Activated CD4-positive, alpha-beta memory T cell treated with anti-CD3 and anti-CD28 coated beads, Interleukin-2, amount 10 ng/mL, durations not matched to agents 7 days and 5 days (primary cell): ENCODE data around the gene HLCS. TPM values are rescaled to one million over a fixed set of nuclear protein-coding genes. Genes with fewer than 3 reads are reported as not detected.

Experiments used
- CTCF ChIA-PET: fragments of 350-600 bp; sonication (Branson Sonifier 250); formaldehyde crosslinking; loops from one replicate; lab custom pipeline; 2021; ENCODE audit warnings: antibody characterized with exemption, inconsistent platforms; lab: Charles Lee
- POLR2A ChIA-PET: fragments of 350-600 bp; sonication (Branson Sonifier 250); formaldehyde crosslinking; loops from one replicate; lab custom pipeline; 2021; ENCODE audit warnings: antibody characterized with exemption; lab: Charles Lee
- DNase-seq: peaks from one replicate; pipeline ENCODE4 v3.0.0-alpha.2; 2020
- H3K27ac Mint-ChIP-seq: one replicate; pipeline ENCODE4 v1.8.0; 2021; ENCODE audit warnings: mild to moderate bottlenecking, mixed read lengths
- H3K27me3 Mint-ChIP-seq: one replicate; pipeline ENCODE4 v1.8.0; 2021; ENCODE audit warnings: mixed read lengths
- H3K36me3 Mint-ChIP-seq: one replicate; pipeline ENCODE4 v1.8.0; 2021; ENCODE audit warnings: low read depth, mixed read lengths
- H3K4me1 Mint-ChIP-seq: one replicate; pipeline ENCODE4 v1.8.0; 2021; ENCODE audit warnings: mixed read lengths
- H3K4me3 Mint-ChIP-seq: one replicate; pipeline ENCODE4 v1.8.0; 2021; ENCODE audit warnings: mild to moderate bottlenecking, mixed read lengths
- H3K9me3 Mint-ChIP-seq: one replicate; pipeline ENCODE4 v1.8.0; 2021; ENCODE audit warnings: mixed read lengths
- total RNA-seq, 2 experiments: library from RNA; stranded (reverse); gene quantifications; one replicate each; pipeline ENCODE4 v1.2.3, GENCODE V29; 2021

Gene HLCS
- total RNA-seq, 2 experiments from 2014 or later: 13.3 to 13.9 TPM

DNA sequence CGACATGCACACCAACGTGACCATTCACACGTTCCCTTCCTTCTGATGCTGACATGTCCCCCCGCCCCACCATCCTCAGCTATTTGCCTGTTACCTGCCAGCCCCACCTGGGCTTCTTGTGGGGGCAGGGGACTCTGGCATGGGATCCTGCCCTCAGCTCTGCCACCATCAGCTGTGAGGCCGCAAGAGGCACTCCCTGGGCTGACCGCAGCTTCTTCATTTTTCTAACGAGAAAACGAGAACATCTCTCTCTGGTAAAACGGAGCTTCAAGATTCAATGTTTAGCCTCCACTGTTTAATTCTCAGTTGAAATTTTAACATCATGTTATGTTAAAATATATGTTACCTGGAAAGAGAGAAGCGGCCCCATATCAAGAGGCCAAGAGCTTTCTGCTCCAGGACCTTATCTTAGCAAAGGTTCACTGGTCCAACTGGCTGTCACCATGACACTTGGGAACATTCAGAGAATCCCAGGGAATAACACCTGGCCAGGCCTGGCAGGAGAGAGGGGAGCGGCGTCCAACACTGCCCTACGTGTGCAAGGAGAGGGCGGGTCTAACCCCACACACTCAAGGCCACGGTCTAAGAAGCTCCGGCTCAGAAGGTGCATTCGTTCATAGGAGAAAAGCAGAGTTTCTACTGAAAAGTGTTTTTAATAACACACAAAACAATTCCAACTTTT lies 51.3 kb downstream of the HLCS start:
- no peak overlapping the region for H3K27ac Mint-ChIP-seq
- ChIA-PET CTCF (no interaction called here), POLR2A (no interaction called here)
- peaks cover 17% of the 10 kb centered on the region for H3K4me1 Mint-ChIP-seq
- peaks cover 3% of the 10 kb centered on the region for H3K36me3 Mint-ChIP-seq
- no peaks in the 10 kb centered on the region for H3K9me3 Mint-ChIP-seq
- no peak for DNase-seq
- no peaks in the 10 kb centered on the region for H3K27me3 Mint-ChIP-seq
- H3K4me3 Mint-ChIP-seq: no peak overlapping the region

DNA sequence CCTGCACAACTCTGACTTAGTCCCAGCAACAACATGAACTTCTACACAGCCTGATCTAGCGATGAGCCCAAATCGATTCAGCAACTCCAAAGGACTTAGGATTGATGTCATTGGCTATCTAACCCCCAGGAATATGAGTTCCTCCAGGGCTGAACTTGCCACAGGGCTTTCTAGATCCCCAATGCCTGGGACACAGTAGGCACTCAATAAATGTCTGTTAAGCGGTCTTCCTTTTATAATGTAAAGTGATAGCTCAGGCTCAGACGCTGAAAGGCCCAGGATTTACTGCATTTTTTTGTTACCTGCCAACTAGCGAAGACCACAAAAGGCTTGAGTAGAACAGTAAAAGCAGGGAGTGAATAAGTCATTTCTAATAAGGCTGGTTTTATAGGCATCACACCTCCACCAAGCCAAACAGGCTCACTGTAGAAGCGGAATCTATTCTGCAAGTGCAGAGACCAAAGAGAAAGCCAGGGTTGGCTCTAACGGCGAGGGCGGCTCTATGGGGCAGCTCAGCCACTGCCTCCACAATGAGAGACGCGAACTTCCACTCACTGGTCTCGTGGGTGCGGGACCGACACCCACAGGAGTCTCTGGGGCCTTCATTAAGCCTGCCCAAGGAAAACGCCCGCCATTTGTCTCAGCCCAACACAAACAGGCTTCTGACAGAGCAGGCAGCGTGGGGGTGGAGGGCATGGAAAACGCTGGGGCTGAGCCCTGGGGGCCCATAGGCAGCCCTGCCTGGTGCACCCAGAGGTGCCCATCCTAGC lies 52.0 kb downstream of the HLCS start:
- H3K4me1 Mint-ChIP-seq: peaks cover 24% of the 10 kb centered on the region
- H3K9me3 Mint-ChIP-seq: no peaks in the 10 kb centered on the region
- peaks cover 3% of the 10 kb centered on the region for H3K36me3 Mint-ChIP-seq
- no peak overlapping the region for H3K4me3 Mint-ChIP-seq
- ChIA-PET POLR2A (no interaction called here), CTCF (interaction anchor here (0.9 kb wide), 1 partner anchor 13 kb away, joined by 3 read pairs; no protein-coding TSS in a partner anchor)
- no peaks in the 10 kb centered on the region for H3K27me3 Mint-ChIP-seq
- no peak overlapping the region for H3K27ac Mint-ChIP-seq
- no peak for DNase-seq

DNA sequence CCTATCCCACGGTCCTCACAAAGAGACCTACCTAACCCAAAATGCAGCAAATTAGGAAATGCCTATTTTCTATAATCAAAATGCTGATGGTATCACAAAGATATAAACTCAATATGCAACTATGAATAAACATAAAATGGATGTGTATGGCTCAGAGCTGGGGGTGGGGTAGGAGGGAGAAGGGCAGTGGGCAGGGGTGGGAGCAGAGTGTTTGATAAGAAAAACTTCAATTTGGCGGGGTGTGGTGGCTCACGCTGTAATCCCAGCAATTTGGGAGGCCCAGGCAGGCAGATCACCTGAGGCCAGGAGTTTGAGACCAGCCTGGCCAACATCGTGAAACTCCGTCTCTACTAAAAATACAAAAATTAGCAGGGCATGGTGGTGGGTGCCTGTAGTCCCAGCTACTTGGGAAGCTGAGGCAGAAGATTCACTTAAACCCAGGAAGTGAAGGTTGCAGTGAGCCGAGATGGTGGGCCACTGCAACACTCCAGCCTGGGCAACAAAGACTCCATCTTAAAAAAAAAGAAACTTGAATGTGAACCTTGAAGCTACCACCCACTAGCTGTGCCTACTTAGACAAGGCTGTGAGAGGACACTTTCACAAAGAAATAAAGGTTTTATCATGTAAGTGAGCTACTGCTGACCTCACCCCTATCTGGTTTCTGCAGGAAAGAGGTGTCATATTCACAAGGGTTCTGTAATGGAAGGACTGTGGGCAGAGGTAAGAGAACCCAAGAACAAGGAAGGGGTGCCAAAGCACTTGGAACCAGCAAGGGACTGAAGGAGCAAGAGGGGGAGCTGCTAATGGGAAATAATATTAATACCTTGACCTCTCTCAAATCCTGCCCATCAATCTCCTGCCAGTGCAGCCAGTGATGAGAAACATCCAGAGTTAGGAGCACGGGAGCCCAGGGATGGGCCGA lies 53.0 kb downstream of the HLCS start:
- peaks cover 30% of the 10 kb centered on the region for H3K4me1 Mint-ChIP-seq
- CTCF ChIA-PET: interaction anchor here (0.9 to 1.2 kb wide), 2 partner anchors 14 to 283 kb away, joined by 3 read pairs; no protein-coding TSS in a partner anchor
- H3K9me3 Mint-ChIP-seq: no peaks in the 10 kb centered on the region

DNA sequence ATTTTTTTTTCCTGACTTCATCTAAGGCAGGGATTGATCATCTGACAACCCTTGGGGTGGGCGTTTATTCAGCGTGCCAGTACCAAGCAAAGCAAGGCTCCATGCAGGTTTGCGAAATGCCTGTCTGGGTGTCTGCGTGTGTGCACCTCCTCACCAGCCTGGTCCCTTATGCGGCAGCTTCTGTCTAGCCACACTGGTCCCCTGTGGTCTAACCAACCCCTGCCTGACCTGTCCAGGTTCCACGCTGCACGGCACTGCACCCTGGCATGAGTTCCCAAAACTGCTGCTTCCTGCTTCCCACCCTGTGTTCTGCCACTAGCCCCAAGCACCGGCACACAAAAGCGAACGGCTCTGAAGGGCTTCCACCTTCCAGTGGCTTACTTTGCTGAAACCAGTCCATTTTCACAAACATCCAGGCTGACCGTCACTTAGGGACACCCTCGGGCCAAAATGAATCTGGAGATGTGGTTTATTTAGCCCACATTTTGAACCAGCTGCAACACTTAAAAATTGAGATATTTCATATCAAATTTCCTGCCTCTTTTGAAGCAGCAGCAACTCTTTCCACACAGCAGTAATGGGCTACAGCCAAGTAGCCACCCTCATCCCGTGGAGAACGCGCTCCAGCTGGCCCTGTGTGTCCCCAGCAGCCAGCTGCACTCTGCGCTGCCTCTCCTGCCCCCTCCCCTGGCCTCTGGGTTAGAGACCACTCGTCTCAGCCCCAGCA lies 55.7 kb downstream of the HLCS start:
- Mint-ChIP-seq H3K4me3 (no peak overlapping the region), H3K27ac (no peak overlapping the region), H3K36me3 (peaks cover 7% of the 10 kb centered on the region), H3K4me1 (peaks cover 20% of the 10 kb centered on the region), H3K27me3 (no peaks in the 10 kb centered on the region), H3K9me3 (no peaks in the 10 kb centered on the region)
- no peak for DNase-seq
- POLR2A ChIA-PET: no interaction called here
- CTCF ChIA-PET: no interaction called here

More for the DNA sequence above, 53.0 kb downstream of the HLCS start:
- no peak for DNase-seq
- POLR2A ChIA-PET: no interaction called here
- H3K27ac Mint-ChIP-seq: no peak overlapping the region
- no peak overlapping the region for H3K4me3 Mint-ChIP-seq
- H3K36me3 Mint-ChIP-seq: peaks cover 3% of the 10 kb centered on the region
- no peaks in the 10 kb centered on the region for H3K27me3 Mint-ChIP-seq

DNA sequence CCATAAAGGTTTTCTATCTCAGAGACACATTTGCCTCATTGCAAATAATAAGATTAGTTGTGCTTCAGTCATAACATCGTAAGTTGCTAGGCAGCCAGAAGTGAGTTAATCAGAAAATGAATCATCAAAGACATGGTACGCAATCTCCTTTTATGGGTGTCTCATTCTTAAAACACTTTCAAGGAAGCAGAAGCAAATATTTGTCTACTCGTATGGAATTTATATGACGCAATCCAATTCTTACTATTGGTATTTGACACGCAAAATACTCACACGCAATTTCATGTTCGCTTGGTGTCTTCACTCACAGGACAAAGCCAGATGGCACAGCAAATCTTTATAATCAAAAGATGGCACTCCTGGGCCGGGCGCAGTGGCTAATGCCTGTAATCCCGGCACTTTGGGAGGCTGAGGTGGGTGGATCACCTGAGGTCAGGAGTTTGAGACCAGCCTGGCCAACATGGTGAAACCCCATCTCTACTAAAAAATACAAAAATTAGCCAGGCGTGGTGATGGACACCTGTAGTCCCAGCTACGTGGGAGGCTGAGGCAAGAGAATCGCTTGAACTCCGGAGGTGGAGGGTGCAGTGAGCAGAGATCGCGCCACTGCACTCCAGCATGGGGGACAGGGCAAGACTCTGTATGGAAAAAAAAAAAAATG lies 56.4 kb downstream of the HLCS start:
- Mint-ChIP-seq H3K36me3 (peaks cover 7% of the 10 kb centered on the region), H3K27ac (peak overlapping the region; percentile 22), H3K4me3 (no peak overlapping the region), H3K4me1 (peaks cover 19% of the 10 kb centered on the region), H3K9me3 (no peaks in the 10 kb centered on the region), H3K27me3 (no peaks in the 10 kb centered on the region)
- CTCF ChIA-PET: no interaction called here
- POLR2A ChIA-PET: no interaction called here
- DNase-seq: no peak

DNA sequence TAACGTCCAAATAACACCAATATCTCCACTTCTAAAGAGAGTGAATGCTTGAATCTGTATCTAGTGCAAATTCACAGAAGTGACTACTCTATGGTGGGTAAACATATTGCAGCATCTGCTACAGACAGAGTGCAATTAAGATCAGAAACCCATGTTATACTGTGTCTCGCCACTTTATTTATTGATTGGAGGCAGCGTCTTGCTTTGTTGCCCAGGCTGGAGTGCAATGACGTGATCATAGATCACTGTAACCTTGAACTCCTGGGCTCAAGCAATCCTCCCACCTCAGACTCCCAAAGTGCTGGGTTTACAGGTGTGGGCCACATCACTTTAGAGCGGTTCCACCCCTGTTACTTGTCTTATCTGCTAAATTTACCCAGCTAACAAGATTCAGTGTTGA lies 57.0 kb downstream of the HLCS start:
- Mint-ChIP-seq H3K4me3 (no peak overlapping the region), H3K27me3 (no peaks in the 10 kb centered on the region), H3K4me1 (peaks cover 22% of the 10 kb centered on the region), H3K27ac (peak overlapping the region; percentile 22), H3K9me3 (no peaks in the 10 kb centered on the region), H3K36me3 (peaks cover 7% of the 10 kb centered on the region)
- POLR2A ChIA-PET: no interaction called here
- CTCF ChIA-PET: no interaction called here
- no peak for DNase-seq

DNA sequence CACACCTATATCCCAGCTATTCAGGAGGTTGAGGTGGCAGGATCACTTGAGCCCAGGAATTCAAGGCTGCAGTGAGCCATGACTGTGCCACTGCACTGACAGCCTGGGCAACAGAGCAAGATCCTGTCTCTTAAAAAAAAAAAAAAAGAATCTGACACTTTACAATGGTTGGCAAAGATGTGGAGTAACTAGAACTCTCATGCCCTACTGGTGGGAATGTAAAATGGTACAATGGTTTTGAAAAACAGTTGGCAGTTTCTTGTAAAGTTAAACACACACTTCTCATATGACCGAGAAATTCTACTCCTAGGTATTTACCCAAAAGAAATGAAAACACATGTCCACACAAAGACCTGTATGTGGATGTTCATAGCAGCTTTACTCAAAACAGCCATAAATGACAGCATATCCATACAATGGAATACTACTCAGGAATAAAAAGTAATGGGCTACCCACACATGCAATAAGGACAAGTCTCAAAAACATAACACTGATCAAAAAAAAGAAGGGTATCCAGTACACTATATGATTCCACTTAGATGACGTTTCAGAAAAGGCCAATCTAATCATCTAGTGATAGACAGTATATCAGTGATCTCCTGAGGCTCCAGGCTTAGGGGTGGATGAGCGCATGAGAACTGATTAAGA lies 58.1 kb downstream of the HLCS start:
- CTCF ChIA-PET: no interaction called here
- H3K36me3 Mint-ChIP-seq: peaks cover 7% of the 10 kb centered on the region
- H3K27ac Mint-ChIP-seq: peak overlapping the region; percentile 35
- H3K9me3 Mint-ChIP-seq: no peaks in the 10 kb centered on the region
- H3K4me3 Mint-ChIP-seq: no peak overlapping the region
- H3K4me1 Mint-ChIP-seq: peaks cover 29% of the 10 kb centered on the region
- DNase-seq: no peak
- H3K27me3 Mint-ChIP-seq: no peaks in the 10 kb centered on the region
- POLR2A ChIA-PET: no interaction called here

DNA sequence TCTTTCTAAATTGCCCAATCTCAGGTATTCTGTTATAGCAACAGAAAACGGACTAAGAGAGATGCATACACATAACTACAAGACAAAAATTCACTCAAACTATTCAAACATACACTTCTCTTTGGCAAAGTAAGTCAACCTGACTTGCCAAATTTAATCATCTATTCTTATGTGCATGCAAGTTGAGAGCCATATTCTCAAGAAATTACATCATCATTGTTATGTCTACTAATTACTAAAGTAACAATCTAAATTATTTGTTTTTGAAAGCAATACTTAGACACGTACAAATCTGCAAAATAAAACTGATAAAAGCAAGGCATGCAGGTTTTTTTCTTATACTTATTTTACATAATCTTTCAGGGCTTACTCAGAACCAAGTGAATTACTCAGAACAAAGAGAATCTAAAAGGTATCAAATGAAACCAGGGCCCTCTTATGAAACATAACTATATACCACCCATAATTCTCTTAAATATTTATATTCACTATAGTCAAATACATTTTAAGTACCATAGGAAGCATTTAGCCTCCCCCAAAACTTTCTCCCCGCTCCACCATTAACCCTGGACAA lies 62.3 kb downstream of the HLCS start:
- DNase-seq: no peak
- H3K27ac Mint-ChIP-seq: no peak overlapping the region
- CTCF ChIA-PET: no interaction called here
- no peaks in the 10 kb centered on the region for H3K9me3 Mint-ChIP-seq
- no peak overlapping the region for H3K4me3 Mint-ChIP-seq
- H3K4me1 Mint-ChIP-seq: peaks cover 35% of the 10 kb centered on the region
- no peaks in the 10 kb centered on the region for H3K27me3 Mint-ChIP-seq
- peaks cover 4% of the 10 kb centered on the region for H3K36me3 Mint-ChIP-seq
- POLR2A ChIA-PET: no interaction called here

DNA sequence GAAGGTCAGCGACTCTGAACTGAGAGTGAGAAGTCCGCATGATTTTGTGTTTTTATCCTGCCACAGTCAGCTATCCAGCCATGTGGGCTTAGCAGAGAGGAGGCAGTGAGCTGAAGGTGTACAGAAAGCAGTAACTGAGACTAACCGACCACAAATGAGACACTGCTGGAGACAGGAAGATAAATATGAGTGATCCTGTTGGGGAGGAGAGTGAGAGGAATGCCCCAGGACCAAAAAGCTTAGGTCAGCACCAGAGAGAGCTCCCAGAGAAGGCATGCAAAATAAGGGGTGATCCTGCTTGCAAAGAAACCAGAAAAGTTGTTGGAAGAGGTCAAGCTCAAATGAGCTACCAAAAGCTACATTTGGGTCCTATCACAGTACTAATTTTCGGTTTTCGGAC lies 63.7 kb downstream of the HLCS start:
- H3K4me1 Mint-ChIP-seq: peaks cover 30% of the 10 kb centered on the region
- DNase-seq: no peak
- ChIA-PET CTCF (interaction anchor here (1.8 kb wide), 1 partner anchor 272 kb away, joined by 4 read pairs; no protein-coding TSS in a partner anchor), POLR2A (no interaction called here)
- H3K4me3 Mint-ChIP-seq: no peak overlapping the region
- H3K9me3 Mint-ChIP-seq: no peaks in the 10 kb centered on the region
- H3K27ac Mint-ChIP-seq: no peak overlapping the region
- no peaks in the 10 kb centered on the region for H3K27me3 Mint-ChIP-seq
- peaks cover 7% of the 10 kb centered on the region for H3K36me3 Mint-ChIP-seq

DNA sequence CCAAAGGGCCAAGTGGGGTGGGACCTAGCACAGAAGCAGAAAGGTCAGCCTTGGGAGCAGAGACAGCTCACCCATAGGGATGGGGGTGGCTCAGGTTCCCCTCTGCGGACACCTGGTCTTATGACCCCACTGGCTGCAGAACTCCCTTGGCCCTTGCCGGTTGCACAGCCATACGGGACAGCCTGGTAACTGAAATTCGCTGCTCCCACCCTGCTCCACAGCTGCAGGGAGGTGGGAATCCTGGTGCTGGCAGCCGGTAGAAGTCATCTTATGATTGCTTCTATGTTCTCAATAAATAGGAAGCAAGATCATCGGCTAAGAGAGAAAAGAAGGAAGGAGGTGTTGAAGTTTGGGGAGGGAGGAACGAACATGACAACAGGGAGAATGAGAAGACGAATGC lies 64.1 kb downstream of the HLCS start:
- Mint-ChIP-seq H3K4me1 (peaks cover 28% of the 10 kb centered on the region), H3K4me3 (no peak overlapping the region), H3K27ac (no peak overlapping the region), H3K9me3 (no peaks in the 10 kb centered on the region), H3K36me3 (peaks cover 3% of the 10 kb centered on the region), H3K27me3 (no peaks in the 10 kb centered on the region)
- no peak for DNase-seq
- ChIA-PET POLR2A (no interaction called here), CTCF (interaction anchor here (1.8 kb wide), 1 partner anchor 272 kb away, joined by 4 read pairs; no protein-coding TSS in a partner anchor)

DNA sequence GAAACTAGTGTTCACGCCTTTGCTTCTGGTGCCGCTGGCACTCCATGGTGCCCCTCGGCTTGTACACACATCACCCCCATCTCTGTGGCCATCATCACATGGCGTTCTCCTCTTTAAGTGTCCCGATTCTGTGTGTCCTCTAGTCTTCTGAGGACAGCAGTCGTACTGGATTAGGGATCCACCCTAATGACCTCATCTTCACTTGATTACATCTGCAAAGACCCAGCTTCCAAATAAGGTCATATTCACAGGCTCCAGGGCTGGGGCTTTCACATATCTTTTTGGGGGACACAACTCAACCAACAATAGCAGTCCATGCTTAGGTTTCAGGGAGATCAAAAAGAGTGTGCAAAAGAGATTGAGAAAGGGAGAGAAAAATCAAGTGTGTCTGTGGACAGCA lies 64.9 kb downstream of the HLCS start:
- CTCF ChIA-PET: no interaction called here
- Mint-ChIP-seq H3K4me3 (no peak overlapping the region), H3K4me1 (peaks cover 28% of the 10 kb centered on the region)

More for the DNA sequence above, 64.9 kb downstream of the HLCS start:
- Mint-ChIP-seq H3K36me3 (peaks cover 4% of the 10 kb centered on the region), H3K27ac (no peak overlapping the region), H3K9me3 (no peaks in the 10 kb centered on the region), H3K27me3 (no peaks in the 10 kb centered on the region)
- no peak for DNase-seq
- POLR2A ChIA-PET: no interaction called here
